SU-DHL-6 (cell line): ENCODE data around the gene CLTB.

Experiments
- EZH2phosphoT487 ChIP-seq: fragments of 200-600 bp; sonication (generic), shearing (Covaris generic); conservative IDR thresholded peaks from 2 replicates; pipeline ENCODE4 v1.6.1; 2018; ENCODE audit warnings: mild to moderate bottlenecking, antibody characterized with exemption, low read length, moderate library complexity, mixed read lengths
- TF ChIP-seq, protein P1 (sequence below): fragments of 200-600 bp; sonication (generic); IDR thresholded peaks from one replicate; pipeline ENCODE4 v1.5.1; 2017; ENCODE audit warnings: antibody characterized with exemption, mild to moderate bottlenecking, low read length, moderate library complexity; ENCODE audit not compliant: insufficient read depth, poor library complexity, severe bottlenecking

- TF ChIP-seq, protein P1, sequence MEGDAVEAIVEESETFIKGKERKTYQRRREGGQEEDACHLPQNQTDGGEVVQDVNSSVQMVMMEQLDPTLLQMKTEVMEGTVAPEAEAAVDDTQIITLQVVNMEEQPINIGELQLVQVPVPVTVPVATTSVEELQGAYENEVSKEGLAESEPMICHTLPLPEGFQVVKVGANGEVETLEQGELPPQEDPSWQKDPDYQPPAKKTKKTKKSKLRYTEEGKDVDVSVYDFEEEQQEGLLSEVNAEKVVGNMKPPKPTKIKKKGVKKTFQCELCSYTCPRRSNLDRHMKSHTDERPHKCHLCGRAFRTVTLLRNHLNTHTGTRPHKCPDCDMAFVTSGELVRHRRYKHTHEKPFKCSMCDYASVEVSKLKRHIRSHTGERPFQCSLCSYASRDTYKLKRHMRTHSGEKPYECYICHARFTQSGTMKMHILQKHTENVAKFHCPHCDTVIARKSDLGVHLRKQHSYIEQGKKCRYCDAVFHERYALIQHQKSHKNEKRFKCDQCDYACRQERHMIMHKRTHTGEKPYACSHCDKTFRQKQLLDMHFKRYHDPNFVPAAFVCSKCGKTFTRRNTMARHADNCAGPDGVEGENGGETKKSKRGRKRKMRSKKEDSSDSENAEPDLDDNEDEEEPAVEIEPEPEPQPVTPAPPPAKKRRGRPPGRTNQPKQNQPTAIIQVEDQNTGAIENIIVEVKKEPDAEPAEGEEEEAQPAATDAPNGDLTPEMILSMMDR = no peak
- no peak for TF ChIP-seq EZH2phosphoT487
Observed at GRCh38 chr5:176371621-176372539, 44.5 kb downstream of the CLTB start.
